ENCODE data around the gene LRP1B.
"Not testable (repeated sequence)": the region's sequence is repeated elsewhere in the genome, so short reads cannot be mapped to it uniquely, and the experiment has no call there.

LRP1B gene

DNA sequence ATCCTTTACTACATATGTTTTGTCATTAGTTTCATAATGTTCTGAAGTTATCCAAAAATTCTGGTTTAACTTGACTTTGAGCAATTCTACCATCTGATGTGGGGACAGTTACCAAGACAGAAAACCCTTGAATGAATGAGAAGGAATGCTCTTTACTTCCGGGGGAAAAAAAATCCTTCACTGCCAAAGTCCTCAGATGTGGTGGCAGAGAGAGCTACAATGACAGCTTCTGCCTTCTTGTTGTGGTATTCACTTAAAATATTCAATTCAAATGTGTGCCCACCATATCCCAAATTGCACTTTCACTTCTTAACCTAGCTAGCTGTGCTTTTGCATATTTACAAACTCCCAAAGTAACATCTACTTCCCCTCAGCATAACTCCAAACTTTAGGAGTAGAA lies 1818.9 kb downstream of the LRP1B start:
- H3K27ac ChIP-seq (ENCODE audit: low read length): no peak overlapping the region
- no peak overlapping the region for H3K9ac ChIP-seq (ENCODE audit: low read depth, low read length)
- no peaks in the 10 kb centered on the region for H3K4me1 ChIP-seq (ENCODE audit: insufficient read depth, low read length)
- H3K4me3 ChIP-seq (ENCODE audit: low read length): no peak overlapping the region
- no peaks in the 10 kb centered on the region for H3K36me3 ChIP-seq (ENCODE audit: insufficient read depth, low read depth, low read length)
- H3K27me3 ChIP-seq (ENCODE audit: insufficient read depth, low read length): no peaks in the 10 kb centered on the region
- H3K9me3 ChIP-seq (ENCODE audit: insufficient read depth, low read depth, low read length): no peaks in the 10 kb centered on the region

DNA sequence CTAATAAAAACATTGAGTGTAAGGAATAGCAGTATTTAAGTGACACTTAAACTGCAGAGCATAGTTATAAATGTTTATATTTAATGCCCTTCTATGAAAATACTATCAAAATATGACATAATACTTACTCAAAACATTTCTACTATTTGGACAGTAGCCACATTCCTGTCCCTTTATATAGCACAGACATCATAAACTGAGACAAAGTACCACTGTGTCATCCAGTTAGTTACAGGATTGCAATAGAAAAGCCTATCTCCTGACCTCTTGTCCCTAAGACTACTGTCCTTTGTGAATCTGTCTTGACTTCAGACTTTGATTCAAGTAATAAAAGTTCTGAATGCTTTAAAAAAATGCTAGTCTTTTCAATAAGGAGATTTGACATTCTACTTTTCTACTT lies 1822.1 kb downstream of the LRP1B start:
- Histone ChIP-seq H3K9me3 (ENCODE audit: insufficient read depth, low read depth, low read length) (no peaks in the 10 kb centered on the region), H3K9ac (ENCODE audit: low read depth, low read length) (no peak overlapping the region), H3K4me3 (ENCODE audit: low read length) (no peak overlapping the region), H3K27ac (ENCODE audit: low read length) (no peak overlapping the region), H3K27me3 (ENCODE audit: insufficient read depth, low read length) (no peaks in the 10 kb centered on the region), H3K36me3 (ENCODE audit: insufficient read depth, low read depth, low read length) (no peaks in the 10 kb centered on the region), H3K4me1 (ENCODE audit: insufficient read depth, low read length) (no peaks in the 10 kb centered on the region)

DNA sequence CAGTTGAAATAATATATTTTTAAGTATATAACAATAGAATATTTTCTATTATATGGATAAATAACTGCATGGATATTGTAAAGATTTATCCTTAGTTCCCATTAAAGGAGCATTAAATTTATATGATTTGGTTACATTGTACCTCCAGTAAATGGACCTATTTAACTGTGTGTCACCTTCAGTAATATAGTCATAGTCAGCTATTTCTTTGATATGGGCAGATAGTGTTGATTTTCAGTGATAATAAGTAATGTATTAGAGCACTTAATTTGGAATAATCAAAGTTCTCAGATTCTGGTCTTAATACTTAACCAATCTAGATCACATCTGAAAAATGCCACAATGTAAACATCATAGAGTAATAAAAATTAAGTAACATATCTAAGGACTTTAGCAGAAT lies 1823.3 kb downstream of the LRP1B start:
- Histone ChIP-seq H3K4me3 (ENCODE audit: low read length) (no peak overlapping the region), H3K36me3 (ENCODE audit: insufficient read depth, low read depth, low read length) (no peaks in the 10 kb centered on the region), H3K9me3 (ENCODE audit: insufficient read depth, low read depth, low read length) (no peaks in the 10 kb centered on the region), H3K9ac (ENCODE audit: low read depth, low read length) (no peak overlapping the region), H3K27me3 (ENCODE audit: insufficient read depth, low read length) (no peaks in the 10 kb centered on the region), H3K4me1 (ENCODE audit: insufficient read depth, low read length) (no peaks in the 10 kb centered on the region), H3K27ac (ENCODE audit: low read length) (no peak overlapping the region)

DNA sequence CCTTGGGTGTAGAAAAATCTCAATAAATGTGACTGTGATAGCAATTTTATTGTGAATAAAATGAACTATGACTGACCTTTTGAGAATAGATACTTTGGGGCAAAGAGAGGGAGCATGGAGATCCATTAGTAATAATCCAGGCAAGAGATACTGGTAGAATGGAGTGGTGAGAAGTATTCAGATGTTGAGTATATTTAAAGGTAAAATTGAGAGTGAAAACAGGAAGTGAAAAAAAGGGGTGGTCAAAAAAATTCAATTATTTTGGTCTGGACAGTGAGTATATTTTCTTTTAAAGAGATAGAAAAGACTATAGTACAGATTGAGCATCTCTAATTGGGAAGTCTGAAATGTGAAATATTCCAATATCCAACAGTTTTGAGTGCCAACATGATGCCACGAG lies 1835.0 kb downstream of the LRP1B start:
- Histone ChIP-seq H3K9ac (ENCODE audit: low read depth, low read length) (no peak overlapping the region), H3K27ac (ENCODE audit: low read length) (no peak overlapping the region), H3K36me3 (ENCODE audit: insufficient read depth, low read depth, low read length) (no peaks in the 10 kb centered on the region), H3K27me3 (ENCODE audit: insufficient read depth, low read length) (no peaks in the 10 kb centered on the region), H3K9me3 (ENCODE audit: insufficient read depth, low read depth, low read length) (no peaks in the 10 kb centered on the region), H3K4me3 (ENCODE audit: low read length) (no peak overlapping the region), H3K4me1 (ENCODE audit: insufficient read depth, low read length) (no peaks in the 10 kb centered on the region)

GRCh38 chr2:140288726-140289125 lies 1842.1 kb downstream of the LRP1B start:
- Histone ChIP-seq H3K27me3 (ENCODE audit: insufficient read depth, low read length) (no peaks in the 10 kb centered on the region), H3K9me3 (ENCODE audit: insufficient read depth, low read depth, low read length) (no peaks in the 10 kb centered on the region), H3K4me3 (ENCODE audit: low read length) (no peak overlapping the region), H3K36me3 (ENCODE audit: insufficient read depth, low read depth, low read length) (no peaks in the 10 kb centered on the region), H3K4me1 (ENCODE audit: insufficient read depth, low read length) (no peaks in the 10 kb centered on the region), H3K27ac (ENCODE audit: low read length) (no peak overlapping the region), H3K9ac (ENCODE audit: low read depth, low read length) (no peak overlapping the region)

DNA sequence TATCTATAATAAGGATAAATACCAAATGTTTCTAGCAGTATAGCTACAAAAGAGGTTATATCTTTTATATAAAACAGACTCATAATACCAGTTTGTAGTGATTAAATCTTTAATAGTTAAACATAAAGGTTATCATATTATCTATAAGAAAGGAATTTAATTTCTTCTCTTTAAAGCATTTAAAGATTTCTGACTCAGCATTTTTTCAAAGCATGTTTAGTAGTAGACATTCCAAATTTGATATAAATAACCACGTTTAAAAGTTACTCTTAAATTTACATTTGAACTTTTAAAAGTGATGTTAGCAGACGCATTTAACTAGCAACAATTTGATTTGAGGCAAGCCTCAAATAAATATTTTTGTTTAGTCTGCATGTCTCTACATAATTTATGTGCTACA lies 1842.6 kb downstream of the LRP1B start:
- no peaks in the 10 kb centered on the region for H3K36me3 ChIP-seq (ENCODE audit: insufficient read depth, low read depth, low read length)
- H3K9me3 ChIP-seq (ENCODE audit: insufficient read depth, low read depth, low read length): no peaks in the 10 kb centered on the region
- H3K27me3 ChIP-seq (ENCODE audit: insufficient read depth, low read length): no peaks in the 10 kb centered on the region
- no peaks in the 10 kb centered on the region for H3K4me1 ChIP-seq (ENCODE audit: insufficient read depth, low read length)
- no peak overlapping the region for H3K27ac ChIP-seq (ENCODE audit: low read length)
- H3K4me3 ChIP-seq (ENCODE audit: low read length): no peak overlapping the region
- no peak overlapping the region for H3K9ac ChIP-seq (ENCODE audit: low read depth, low read length)

DNA sequence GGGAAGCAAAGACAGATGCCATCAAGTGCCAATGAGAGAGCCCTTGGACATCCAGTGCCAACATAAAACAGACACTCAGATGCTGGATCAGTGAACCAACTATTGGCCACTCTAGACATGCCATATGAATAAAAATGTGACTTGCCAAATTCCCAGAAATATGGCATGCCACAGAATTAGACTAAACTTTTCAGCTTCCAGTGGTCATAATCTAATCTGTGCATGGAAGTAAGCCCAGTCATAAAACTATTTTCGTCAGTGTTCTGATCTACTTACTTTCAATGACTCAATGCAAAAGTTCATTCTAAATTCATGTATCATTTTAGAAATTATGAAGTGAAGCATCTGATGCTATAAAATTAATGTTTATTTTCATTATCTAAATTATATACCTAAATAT lies 1844.4 kb downstream of the LRP1B start:
- Histone ChIP-seq H3K27ac (ENCODE audit: low read length) (no peak overlapping the region), H3K9ac (ENCODE audit: low read depth, low read length) (no peak overlapping the region), H3K27me3 (ENCODE audit: insufficient read depth, low read length) (no peaks in the 10 kb centered on the region), H3K9me3 (ENCODE audit: insufficient read depth, low read depth, low read length) (no peaks in the 10 kb centered on the region), H3K36me3 (ENCODE audit: insufficient read depth, low read depth, low read length) (no peaks in the 10 kb centered on the region), H3K4me1 (ENCODE audit: insufficient read depth, low read length) (peaks cover 3% of the 10 kb centered on the region; the same call in 1 of the 2 replicates), H3K4me3 (ENCODE audit: low read length) (no peak overlapping the region)

GRCh38 chr2:140277344-140277743 lies 1853.5 kb downstream of the LRP1B start:
- not testable (repeated sequence) for H3K27ac ChIP-seq (ENCODE audit: low read length); H3K4me3 ChIP-seq (ENCODE audit: low read length); H3K27me3 ChIP-seq (ENCODE audit: insufficient read depth, low read length); H3K9me3 ChIP-seq (ENCODE audit: insufficient read depth, low read depth, low read length); H3K36me3 ChIP-seq (ENCODE audit: insufficient read depth, low read depth, low read length); H3K9ac ChIP-seq (ENCODE audit: low read depth, low read length)
- H3K4me1 ChIP-seq (ENCODE audit: insufficient read depth, low read length): peaks cover 11% of the 10 kb centered on the region; the same call in 1 of the 2 replicates

DNA sequence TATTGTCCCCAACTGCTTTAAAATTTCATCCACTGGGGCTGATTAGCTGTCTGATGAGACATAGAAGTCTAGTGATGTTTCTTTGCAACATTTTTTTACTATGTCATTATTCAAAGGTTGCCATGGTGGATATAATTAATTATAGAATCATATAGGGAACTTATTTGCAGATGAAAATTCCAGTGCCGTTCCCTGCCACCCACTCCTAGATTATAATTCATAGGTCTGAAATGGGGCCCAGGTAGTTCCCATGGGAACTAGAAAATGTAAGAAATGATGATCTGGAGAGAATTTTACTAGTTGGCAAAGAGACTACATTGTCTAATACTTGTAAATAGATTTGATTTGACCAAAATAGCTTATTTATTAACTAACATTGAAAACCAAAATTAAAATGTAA lies 1854.2 kb downstream of the LRP1B start:
- peaks cover 11% of the 10 kb centered on the region; the same call in 1 of the 2 replicates for H3K4me1 ChIP-seq (ENCODE audit: insufficient read depth, low read length)
- H3K9me3 ChIP-seq (ENCODE audit: insufficient read depth, low read depth, low read length): no peaks in the 10 kb centered on the region
- H3K27me3 ChIP-seq (ENCODE audit: insufficient read depth, low read length): no peaks in the 10 kb centered on the region
- no peak overlapping the region for H3K9ac ChIP-seq (ENCODE audit: low read depth, low read length)
- H3K27ac ChIP-seq (ENCODE audit: low read length): no peak overlapping the region
- no peak overlapping the region for H3K4me3 ChIP-seq (ENCODE audit: low read length)
- no peaks in the 10 kb centered on the region for H3K36me3 ChIP-seq (ENCODE audit: insufficient read depth, low read depth, low read length)

- Histone ChIP-seq H3K9me3 (ENCODE audit: insufficient read depth, low read depth, low read length) (no peaks in the 10 kb centered on the region), H3K4me3 (ENCODE audit: low read length) (no peak overlapping the region), H3K27ac (ENCODE audit: low read length) (no peak overlapping the region), H3K36me3 (ENCODE audit: insufficient read depth, low read depth, low read length) (no peaks in the 10 kb centered on the region), H3K4me1 (ENCODE audit: insufficient read depth, low read length) (0 out of 2 replicates have a peak, but pooled peaks cover under 1% of the 10 kb centered on the region), H3K27me3 (ENCODE audit: insufficient read depth, low read length) (no peaks in the 10 kb centered on the region), H3K9ac (ENCODE audit: low read depth, low read length) (no peak overlapping the region)
Observed at GRCh38 chr2:140275427-140275826, 1855.4 kb downstream of the LRP1B start.

GRCh38 chr2:140274891-140275290 lies 1855.9 kb downstream of the LRP1B start:
- H3K4me3 ChIP-seq (ENCODE audit: low read length): no peak overlapping the region
- no peaks in the 10 kb centered on the region for H3K9me3 ChIP-seq (ENCODE audit: insufficient read depth, low read depth, low read length)
- no peaks in the 10 kb centered on the region for H3K36me3 ChIP-seq (ENCODE audit: insufficient read depth, low read depth, low read length)
- H3K27ac ChIP-seq (ENCODE audit: low read length): no peak overlapping the region
- no peaks in the 10 kb centered on the region for H3K27me3 ChIP-seq (ENCODE audit: insufficient read depth, low read length)
- H3K9ac ChIP-seq (ENCODE audit: low read depth, low read length): no peak overlapping the region
- no peaks in the 10 kb centered on the region for H3K4me1 ChIP-seq (ENCODE audit: insufficient read depth, low read length)

- Histone ChIP-seq H3K27me3 (ENCODE audit: insufficient read depth, low read length) (no peaks in the 10 kb centered on the region), H3K4me3 (ENCODE audit: low read length) (no peak overlapping the region), H3K9me3 (ENCODE audit: insufficient read depth, low read depth, low read length) (no peaks in the 10 kb centered on the region), H3K9ac (ENCODE audit: low read depth, low read length) (no peak overlapping the region), H3K36me3 (ENCODE audit: insufficient read depth, low read depth, low read length) (no peaks in the 10 kb centered on the region), H3K27ac (ENCODE audit: low read length) (no peak overlapping the region), H3K4me1 (ENCODE audit: insufficient read depth, low read length) (no peaks in the 10 kb centered on the region)
Observed at GRCh38 chr2:140273958-140274357, 1856.9 kb downstream of the LRP1B start.

- Histone ChIP-seq H3K4me1 (ENCODE audit: insufficient read depth, low read length) (no peaks in the 10 kb centered on the region), H3K9me3 (ENCODE audit: insufficient read depth, low read depth, low read length) (no peaks in the 10 kb centered on the region), H3K36me3 (ENCODE audit: insufficient read depth, low read depth, low read length) (no peaks in the 10 kb centered on the region), H3K27me3 (ENCODE audit: insufficient read depth, low read length) (no peaks in the 10 kb centered on the region), H3K4me3 (ENCODE audit: low read length) (no peak overlapping the region), H3K9ac (ENCODE audit: low read depth, low read length) (no peak overlapping the region), H3K27ac (ENCODE audit: low read length) (no peak overlapping the region)
Observed at GRCh38 chr2:140273408-140273807, 1857.4 kb downstream of the LRP1B start.
